ENCODE data around the gene SLC36A1.

DNA sequence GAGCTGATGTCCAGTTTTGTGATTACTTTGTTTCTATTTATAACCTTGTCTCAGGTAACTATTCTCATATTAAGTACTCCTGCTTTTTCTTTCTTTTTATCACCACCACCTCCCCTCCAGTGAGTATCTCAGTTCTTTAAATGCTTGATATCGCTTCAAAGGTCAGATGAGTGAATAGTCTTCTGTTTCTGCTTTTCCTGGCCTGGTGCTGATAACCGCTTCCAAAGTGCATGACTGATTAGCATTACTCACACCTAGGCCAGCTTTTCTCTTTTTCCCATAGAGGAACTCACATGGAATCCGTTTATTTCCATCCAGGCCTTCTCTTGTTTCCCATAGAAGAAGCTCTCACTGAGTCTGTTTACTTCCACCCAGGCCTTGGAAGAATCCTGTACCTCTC lies 3.2 kb downstream of the SLC36A1 start:
- TF ChIP-seq, protein P1, sequence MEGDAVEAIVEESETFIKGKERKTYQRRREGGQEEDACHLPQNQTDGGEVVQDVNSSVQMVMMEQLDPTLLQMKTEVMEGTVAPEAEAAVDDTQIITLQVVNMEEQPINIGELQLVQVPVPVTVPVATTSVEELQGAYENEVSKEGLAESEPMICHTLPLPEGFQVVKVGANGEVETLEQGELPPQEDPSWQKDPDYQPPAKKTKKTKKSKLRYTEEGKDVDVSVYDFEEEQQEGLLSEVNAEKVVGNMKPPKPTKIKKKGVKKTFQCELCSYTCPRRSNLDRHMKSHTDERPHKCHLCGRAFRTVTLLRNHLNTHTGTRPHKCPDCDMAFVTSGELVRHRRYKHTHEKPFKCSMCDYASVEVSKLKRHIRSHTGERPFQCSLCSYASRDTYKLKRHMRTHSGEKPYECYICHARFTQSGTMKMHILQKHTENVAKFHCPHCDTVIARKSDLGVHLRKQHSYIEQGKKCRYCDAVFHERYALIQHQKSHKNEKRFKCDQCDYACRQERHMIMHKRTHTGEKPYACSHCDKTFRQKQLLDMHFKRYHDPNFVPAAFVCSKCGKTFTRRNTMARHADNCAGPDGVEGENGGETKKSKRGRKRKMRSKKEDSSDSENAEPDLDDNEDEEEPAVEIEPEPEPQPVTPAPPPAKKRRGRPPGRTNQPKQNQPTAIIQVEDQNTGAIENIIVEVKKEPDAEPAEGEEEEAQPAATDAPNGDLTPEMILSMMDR (IDR thresholded peaks at IDR 0.05) = no peak
- no peak for TF ChIP-seq POLR2A (IDR thresholded peaks at IDR 0.05)
